ENCODE measurements around the gene TMEM266.

TMEM266 gene

DNA sequence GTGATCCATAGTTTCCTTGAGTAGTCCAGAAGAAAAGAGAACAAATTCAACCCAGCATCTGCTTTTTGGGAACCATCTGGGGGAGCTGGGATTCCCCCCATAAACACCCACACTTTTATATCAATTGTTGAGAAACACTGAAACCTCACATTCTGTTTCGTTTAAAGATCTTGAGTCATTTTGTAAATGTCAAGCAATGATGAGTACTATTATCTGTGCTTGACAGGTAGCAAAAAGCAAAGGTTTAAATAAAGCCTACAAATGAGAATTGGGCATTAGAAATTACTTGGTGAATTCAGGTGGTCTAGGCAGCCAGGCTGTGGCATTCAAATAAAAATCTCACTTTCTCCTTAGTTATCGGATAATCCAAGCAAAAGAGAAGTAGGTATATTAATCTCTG is 75.7 kb downstream of the TMEM266 start:
- no peak for DNase-seq

DNA sequence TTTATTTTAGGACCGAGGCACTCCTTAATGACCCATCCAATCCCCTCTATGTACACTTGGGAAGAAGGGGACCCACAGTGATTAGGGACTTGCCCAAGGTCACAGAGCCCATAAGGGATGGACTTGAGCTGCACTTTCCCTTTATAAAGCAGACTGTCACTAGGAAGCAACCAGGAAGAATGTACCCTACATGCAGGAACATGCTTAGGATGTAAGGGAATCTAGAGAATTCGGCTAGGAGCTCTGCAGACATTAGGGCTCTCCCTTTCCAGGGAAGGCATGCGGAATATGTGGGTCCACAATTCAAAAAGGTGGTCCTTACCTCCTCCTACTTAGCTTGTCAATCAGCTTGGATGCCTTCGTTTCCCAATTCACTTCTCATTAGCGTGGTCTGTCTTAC is 78.7 kb downstream of the TMEM266 start:
- no peak for DNase-seq

GRCh38 chr15:76139368-76140073 is 79.7 kb downstream of the TMEM266 start:
- DNase-seq: peak; percentile 1

- DNase-seq: no peak
Observed at GRCh38 chr15:76140074-76140464, 80.3 kb downstream of the TMEM266 start.

GRCh38 chr15:76146812-76147211 is 87.0 kb downstream of the TMEM266 start:
- no peak for DNase-seq

- DNase-seq: peak; percentile 22
Observed at GRCh38 chr15:76147906-76148570, 88.3 kb downstream of the TMEM266 start.

DNA sequence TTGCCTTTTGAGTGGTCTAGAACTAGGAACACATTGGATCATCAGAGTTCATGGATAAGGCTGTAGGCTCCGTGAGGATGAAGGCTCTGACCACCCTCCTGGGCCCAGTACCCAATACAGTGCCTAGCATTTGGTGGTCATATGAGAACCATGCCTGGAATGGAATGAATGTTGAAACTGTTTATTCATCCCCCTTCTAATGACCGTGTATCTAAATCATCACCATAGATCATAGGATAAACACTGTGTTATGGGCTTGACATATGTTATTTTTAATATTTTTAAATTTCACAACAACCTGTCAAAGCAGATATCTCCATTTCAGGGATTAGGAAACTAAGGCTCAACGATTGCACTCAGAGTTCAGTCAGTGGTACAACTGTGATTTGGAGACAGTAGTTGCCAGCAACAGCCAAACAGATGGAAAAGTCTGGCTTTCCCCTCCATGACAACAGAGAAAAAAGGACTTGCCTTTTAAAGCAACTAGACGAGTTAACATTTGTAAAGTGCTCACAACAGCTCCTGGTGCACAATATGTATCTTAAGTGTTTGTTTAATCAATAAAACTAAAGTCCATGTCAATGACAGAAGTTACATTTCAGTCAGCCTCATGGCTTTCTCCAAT is 89.6 kb downstream of the TMEM266 start:
- DNase-seq: no peak

DNA sequence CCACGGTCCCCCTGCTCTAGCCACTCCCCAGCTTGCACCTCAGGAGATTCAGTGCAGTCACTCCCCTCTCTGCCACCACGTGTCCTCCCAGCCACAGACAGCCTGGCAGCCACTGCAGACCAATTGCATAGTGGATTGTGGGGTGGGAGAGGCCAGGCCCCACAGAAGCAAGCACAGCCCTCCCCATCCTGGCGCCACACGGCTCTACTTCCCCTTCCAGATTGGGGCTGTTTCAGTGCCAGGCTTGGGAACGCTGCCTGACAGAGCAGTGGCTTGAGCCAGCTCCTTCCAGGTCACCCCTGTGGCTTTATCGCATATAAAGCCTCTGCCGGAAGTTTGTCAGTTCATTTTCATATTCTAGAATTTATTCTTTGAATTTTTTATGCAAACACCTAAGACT is 90.7 kb downstream of the TMEM266 start:
- DNase-seq: no peak

DNA sequence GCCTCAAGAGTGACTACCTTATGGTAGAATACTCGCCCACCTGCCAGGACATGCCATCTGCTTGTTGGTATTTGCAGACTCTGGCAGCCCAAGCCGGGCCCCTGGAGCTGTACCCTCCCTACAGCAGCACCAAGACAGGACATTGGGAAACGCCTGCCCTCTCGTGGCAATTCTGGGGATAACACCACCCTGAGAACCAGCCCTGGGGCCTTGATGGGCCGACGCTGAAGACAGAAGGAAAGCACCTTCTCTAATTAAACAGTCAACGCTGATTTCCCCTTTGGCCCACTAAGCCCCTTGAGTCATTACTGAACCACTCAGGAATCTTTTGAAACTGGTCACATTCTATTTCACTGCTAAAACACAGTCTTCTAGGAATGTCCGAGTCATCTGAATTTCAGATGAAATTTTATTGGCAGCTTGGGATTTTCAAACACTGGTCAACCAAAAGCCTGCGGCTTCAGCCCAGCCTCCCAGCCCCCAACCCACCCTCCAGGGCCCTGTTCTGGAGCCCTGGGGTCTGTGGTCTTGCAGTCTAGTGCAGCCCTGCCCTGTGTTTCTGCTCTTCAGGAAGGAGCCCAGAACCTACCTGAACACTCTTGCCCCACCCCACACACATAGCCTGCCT is 91.3 kb downstream of the TMEM266 start:
- DNase-seq: peak; percentile 25

DNA sequence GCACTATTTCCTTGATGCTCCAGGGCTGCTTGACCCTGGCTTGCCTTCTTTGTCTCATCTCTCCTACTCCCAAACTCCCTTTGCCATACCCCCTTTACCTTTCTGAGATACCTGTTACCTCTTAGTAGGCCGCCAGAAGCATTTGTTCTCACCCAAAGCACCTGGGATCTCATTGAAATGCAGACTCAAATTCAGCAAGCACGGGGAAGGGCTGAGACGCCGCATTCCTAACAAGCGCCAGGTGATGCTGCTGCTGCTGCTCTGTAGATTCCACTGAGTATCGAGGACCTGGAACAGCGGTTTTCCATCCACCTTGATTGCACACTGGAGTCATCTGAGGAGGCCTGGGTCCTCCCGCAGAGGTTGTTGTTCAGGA is 91.8 kb downstream of the TMEM266 start:
- no peak for DNase-seq

DNA sequence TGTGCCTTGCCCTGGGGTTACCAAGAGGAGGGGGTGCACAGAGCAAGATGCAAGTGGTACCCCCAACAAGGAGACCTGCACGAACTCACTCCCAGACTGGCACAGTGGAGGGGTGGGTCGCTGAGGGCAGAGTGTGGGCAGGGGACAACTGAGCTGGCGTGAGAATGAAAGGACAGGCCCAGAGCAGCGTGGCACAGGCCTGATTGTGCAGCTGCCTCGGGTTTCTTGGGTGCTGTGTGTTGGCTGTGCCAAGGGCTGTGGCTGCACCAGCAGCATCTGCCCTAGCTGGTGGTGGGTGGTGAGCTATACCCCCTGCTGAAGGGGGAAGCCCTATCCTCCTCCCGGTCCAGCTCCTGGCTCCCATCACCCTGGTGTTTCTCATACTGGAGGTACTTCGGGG is 92.4 kb downstream of the TMEM266 start:
- no peak for DNase-seq

- no peak for DNase-seq
Observed at GRCh38 chr15:76153241-76154197, 93.7 kb downstream of the TMEM266 start.

DNA sequence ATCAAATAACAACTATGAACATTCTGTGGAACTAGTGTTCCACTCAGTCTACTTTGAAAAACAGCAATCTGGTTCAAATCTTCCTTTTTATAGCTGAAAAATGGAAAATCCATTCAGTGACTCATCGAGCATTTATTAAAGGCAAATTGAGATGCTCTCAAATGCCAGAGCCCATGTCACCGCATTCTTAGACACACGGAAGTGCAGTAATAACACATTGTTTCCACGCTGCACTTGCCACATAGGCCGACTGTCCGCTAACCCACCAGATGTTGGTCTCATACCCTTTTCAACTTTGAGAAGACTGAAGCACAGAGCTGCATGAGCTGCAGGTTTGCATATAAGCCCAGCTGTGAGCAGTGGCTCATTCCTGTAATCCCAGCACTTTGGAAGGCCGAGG is 95.9 kb downstream of the TMEM266 start:
- no peak for DNase-seq

GRCh38 chr15:76158226-76158625 is 98.4 kb downstream of the TMEM266 start:
- no peak for DNase-seq

GRCh38 chr15:76158815-76159214 is 99.0 kb downstream of the TMEM266 start:
- no peak for DNase-seq

DNA sequence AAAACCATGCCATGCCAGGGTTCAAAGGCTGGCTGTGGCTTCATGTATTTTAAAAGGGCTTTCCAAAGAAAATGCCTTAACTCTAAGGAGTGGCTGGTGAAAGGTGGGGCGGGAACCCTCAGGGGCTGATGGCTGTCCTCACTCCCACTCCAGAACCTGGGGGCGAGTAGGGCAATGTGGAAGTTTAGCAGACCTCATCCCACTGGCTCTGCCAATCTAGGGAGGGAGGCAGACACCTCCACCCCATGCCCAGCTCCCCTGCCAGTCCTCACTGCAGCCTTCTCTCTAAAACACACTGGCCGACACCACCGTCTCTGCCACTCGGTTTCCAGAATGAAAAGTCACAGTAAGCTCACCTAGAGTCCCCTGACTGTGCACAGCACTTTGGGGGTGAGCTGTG is 99.5 kb downstream of the TMEM266 start:
- no peak for DNase-seq

- DNase-seq: no peak
Observed at GRCh38 chr15:76160426-76161152, 100.8 kb downstream of the TMEM266 start.

DNA sequence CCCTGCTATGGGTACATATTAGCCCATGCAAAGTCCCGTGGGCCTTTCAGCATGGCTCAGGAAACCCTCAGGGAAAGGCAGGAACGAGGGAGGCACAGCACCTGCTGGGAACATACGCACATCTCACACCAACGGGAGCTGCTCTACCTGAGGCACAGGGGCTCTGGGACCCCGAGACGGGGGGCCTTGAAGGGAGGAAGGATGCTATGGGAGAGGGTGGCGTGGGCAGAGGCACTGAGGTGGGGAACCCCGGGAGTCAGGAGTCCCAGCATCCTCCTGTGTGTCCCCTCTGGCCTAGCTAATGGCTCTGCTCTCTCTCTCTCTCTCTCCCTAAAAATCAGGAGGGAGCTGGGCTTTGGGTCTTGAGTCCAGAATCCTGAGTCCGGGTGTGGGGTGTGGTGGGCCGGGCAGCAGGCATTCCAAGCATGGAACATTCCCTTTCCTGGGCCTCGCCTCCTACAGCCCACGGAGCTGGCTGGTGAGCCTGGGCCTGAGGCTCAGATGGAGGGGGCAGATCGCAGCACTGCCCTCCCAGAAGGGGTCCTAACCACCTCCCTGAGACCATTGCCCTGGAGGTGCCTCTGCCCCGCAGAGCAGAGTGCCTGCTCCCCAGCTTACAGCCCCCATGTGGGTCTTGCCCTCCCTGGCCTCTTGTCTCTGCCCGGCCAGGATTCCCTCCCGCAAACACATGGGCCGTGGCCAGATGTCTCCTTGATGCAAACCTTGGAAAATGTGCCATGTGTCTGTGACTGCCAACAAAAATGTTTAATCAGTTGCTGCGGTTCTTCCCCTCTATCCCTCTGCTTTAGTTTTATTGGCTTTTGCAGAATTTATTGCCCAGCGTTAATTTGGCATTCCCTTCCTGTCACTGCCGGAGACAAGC is 101.6 kb downstream of the TMEM266 start:
- no peak for DNase-seq

DNA sequence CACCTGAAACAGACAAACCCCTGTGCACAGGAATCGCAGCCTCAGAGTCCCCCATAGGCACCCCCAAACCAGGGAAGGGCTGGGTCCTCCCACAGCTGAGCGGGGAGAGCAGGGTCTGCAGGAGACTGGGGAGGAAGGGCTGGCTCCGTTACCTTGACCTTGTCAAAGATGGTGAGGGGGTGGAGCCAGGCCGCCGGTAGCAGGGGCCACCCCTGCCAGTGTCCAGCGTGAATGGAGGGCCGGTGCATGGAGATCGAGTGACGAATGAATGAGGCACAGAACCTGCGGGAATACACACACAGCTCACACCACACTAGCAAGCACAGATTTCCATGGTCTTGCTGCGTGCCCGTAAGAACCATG is 102.2 kb downstream of the TMEM266 start:
- no peak for DNase-seq

GRCh38 chr15:76162784-76163456 is 103.1 kb downstream of the TMEM266 start:
- DNase-seq: no peak

Data from NCI-H510A treated with DMSO at 0.1 percent for 48 hours (cell line).